ENCODE data around the gene CCM2L.
A peak's percentile ranks its signal among the peaks of the same experiment; 100 is the strongest.

CCM2L gene

DNA sequence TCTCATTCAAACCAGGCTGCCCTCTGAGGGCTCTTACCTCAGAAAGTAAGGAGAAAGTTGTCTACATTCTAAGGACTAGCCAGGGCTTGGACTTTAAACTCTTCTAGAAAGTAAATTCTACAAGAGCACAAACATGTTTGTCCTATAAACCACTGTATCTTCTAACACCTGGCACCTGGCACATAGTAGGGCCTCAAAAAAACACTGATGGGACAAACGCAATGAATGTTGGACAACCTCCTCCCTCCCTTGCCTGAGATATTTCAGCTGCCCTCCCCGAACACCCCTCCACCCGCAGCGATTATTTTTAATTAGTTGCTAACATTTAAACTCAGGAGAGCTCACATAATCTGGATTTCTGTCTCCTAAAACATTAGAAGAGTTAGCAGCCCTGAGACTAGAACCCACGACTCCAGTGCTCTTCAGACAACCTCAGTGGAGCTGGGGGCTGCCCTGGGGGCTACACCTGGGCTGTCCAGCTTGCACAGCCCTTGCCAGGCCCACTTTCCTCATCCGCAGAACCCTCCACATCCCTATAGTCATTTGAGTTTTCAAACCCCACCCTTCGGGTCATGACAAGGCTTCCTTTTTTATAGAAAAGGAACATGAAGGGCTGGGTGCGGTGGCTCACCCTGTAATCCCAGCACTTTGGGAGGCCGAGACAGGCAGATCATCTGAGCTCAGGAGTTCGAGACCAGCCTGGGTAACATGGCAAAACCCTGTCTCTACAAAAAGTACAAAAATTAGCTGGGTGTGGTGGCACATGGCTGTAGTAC lies 46.7 kb downstream of the CCM2L start:
- no peaks in the 10 kb centered on the region for H3K36me3 ChIP-seq (ENCODE audit: control insufficient read depth, insufficient read depth, low read length)
- no peak overlapping the region for H3K4me2 ChIP-seq (ENCODE audit: low read length)
- no peak overlapping the region for H3K9ac ChIP-seq
- no peak overlapping the region for H3K27ac ChIP-seq
- no peak overlapping the region for H3K4me3 ChIP-seq (ENCODE audit: low read depth, low read length)
- no peaks in the 10 kb centered on the region for H3K79me2 ChIP-seq
- H3K9me3 ChIP-seq (ENCODE audit: control insufficient read depth, low read length): no peaks in the 10 kb centered on the region
- no peaks in the 10 kb centered on the region for H3K4me1 ChIP-seq
- H2AFZ ChIP-seq: no peak overlapping the region
- peaks cover 9% of the 10 kb centered on the region for H3K27me3 ChIP-seq (ENCODE audit: control insufficient read depth, insufficient read depth, low read length)
- TF ChIP-seq, protein P1, sequence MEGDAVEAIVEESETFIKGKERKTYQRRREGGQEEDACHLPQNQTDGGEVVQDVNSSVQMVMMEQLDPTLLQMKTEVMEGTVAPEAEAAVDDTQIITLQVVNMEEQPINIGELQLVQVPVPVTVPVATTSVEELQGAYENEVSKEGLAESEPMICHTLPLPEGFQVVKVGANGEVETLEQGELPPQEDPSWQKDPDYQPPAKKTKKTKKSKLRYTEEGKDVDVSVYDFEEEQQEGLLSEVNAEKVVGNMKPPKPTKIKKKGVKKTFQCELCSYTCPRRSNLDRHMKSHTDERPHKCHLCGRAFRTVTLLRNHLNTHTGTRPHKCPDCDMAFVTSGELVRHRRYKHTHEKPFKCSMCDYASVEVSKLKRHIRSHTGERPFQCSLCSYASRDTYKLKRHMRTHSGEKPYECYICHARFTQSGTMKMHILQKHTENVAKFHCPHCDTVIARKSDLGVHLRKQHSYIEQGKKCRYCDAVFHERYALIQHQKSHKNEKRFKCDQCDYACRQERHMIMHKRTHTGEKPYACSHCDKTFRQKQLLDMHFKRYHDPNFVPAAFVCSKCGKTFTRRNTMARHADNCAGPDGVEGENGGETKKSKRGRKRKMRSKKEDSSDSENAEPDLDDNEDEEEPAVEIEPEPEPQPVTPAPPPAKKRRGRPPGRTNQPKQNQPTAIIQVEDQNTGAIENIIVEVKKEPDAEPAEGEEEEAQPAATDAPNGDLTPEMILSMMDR (IDR thresholded peaks at IDR 0.05): no peak

DNA sequence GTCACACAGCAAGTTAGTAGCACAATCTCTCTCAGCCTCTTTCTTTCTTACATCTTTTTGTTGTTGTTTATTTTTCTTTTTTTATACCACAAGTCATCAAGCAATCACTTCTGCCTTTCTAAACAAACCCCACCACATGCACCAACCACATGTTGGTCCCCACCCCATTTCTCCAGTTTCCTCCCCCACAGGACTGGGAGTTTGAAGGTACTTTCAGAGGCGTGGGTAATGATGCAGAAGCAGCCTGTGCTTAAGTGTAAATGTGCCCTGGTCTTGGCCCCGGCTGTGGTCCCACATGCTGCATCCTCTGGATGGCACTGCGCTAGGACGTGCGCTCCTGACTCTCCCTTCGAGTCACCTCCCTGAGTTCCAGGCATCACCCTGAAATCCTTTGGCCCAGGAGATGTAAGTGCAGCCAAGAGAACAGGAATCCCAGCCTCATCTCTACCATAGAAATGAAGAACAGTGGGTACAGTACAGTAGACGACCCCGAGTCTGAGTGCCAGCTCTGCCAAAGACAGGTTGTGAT lies 47.5 kb downstream of the CCM2L start:
- Histone ChIP-seq H3K27me3 (ENCODE audit: control insufficient read depth, insufficient read depth, low read length) (peaks cover 4% of the 10 kb centered on the region), H3K27ac (no peak overlapping the region), H3K4me1 (peaks cover 4% of the 10 kb centered on the region), H3K9me3 (ENCODE audit: control insufficient read depth, low read length) (no peaks in the 10 kb centered on the region), H3K4me3 (ENCODE audit: low read depth, low read length) (no peak overlapping the region), H3K79me2 (no peaks in the 10 kb centered on the region), H3K9ac (no peak overlapping the region), H3K36me3 (ENCODE audit: control insufficient read depth, insufficient read depth, low read length) (no peaks in the 10 kb centered on the region), H2AFZ (no peak overlapping the region), H3K4me2 (ENCODE audit: low read length) (no peak overlapping the region)
- TF ChIP-seq, protein P1 (IDR thresholded peaks at IDR 0.05): no peak

DNA sequence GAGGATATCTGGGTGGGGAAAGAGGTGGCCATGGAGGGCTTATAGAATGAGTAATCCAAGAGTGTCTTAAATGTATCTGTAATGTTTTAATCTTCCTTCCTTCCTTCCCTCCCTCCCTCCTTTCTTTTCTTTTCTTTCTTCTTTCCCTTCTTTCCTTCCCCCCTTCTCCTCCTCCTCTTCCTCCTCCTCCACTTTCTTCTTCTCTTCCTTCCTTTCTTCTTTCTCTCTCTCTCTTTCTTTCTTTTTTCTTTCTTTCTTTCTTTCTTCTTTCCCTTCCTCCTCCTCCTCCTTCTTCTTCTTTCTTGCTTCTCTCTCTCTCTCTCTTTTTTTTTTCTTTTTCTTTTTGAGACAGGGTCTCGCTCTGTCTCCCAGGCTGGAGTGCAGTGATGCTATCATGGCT lies 49.0 kb downstream of the CCM2L start:
- TF ChIP-seq, protein P1 (IDR thresholded peaks at IDR 0.05): no peak
- H3K9me3 ChIP-seq (ENCODE audit: control insufficient read depth, low read length): no peaks in the 10 kb centered on the region
- no peaks in the 10 kb centered on the region for H3K79me2 ChIP-seq
- H3K4me3 ChIP-seq (ENCODE audit: low read depth, low read length): no peak overlapping the region
- H3K27me3 ChIP-seq (ENCODE audit: control insufficient read depth, insufficient read depth, low read length): no peaks in the 10 kb centered on the region
- H3K9ac ChIP-seq: no peak overlapping the region
- H2AFZ ChIP-seq: no peak overlapping the region
- no peak overlapping the region for H3K4me2 ChIP-seq (ENCODE audit: low read length)
- H3K27ac ChIP-seq: no peak overlapping the region
- no peaks in the 10 kb centered on the region for H3K36me3 ChIP-seq (ENCODE audit: control insufficient read depth, insufficient read depth, low read length)
- peaks cover 12% of the 10 kb centered on the region for H3K4me1 ChIP-seq

DNA sequence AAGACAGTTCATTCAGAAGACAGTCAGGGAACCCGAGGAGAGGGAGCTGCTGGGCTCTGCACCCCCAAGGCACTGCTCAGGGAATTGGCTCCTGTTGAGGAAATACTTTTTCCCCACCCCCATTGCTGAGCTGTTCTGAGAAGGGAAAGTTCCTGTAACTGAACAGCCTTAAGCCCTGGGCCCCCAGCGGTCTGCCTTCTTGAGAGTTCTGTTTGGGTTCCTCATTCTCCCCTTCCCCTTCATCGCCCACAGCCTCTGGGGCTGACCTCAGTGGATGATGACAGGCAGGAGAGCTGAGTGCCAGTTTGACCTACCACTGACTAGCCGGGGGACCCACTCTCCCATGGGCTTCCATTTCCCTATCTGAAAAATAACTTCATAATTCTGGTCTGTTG lies 52.5 kb downstream of the CCM2L start:
- Histone ChIP-seq H3K27ac (peak overlapping the region; percentile 45), H3K36me3 (ENCODE audit: control insufficient read depth, insufficient read depth, low read length) (no peaks in the 10 kb centered on the region), H3K4me3 (ENCODE audit: low read depth, low read length) (no peak overlapping the region), H3K9me3 (ENCODE audit: control insufficient read depth, low read length) (no peaks in the 10 kb centered on the region), H3K79me2 (no peaks in the 10 kb centered on the region), H3K4me1 (peaks cover 29% of the 10 kb centered on the region), H3K9ac (no peak overlapping the region), H3K4me2 (ENCODE audit: low read length) (no peak overlapping the region), H2AFZ (peak overlapping the region; percentile 73), H3K27me3 (ENCODE audit: control insufficient read depth, insufficient read depth, low read length) (no peaks in the 10 kb centered on the region)
- TF ChIP-seq, protein P1 (IDR thresholded peaks at IDR 0.05): no peak

DNA sequence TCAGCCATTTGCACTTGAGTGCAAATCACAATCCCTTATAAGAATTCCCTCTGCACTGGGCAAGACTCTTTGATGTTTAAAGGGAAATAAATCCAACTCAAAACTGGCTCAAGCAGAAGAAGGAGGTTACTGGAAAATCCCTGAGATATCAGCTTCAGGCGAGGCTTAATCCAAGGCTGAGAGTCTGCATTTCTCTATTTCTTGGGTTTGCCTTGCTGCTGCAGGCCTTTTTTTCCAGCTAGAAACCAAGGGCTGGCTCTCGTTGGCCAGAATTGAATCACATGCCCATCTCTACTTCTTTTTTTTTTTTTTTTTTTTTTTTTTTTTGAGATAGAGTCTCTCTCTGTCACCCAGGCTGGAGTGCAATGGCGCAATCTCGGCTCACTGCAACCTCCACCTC lies 53.5 kb downstream of the CCM2L start:
- H3K27ac ChIP-seq: peak overlapping the region; percentile 53
- TF ChIP-seq, protein P1 (IDR thresholded peaks at IDR 0.05): no peak

More for the DNA sequence above, 53.5 kb downstream of the CCM2L start:
- H2AFZ ChIP-seq: peak overlapping the region; percentile 72
- H3K79me2 ChIP-seq: no peaks in the 10 kb centered on the region
- H3K4me2 ChIP-seq (ENCODE audit: low read length): no peak overlapping the region
- H3K9ac ChIP-seq: no peak overlapping the region
- H3K9me3 ChIP-seq (ENCODE audit: control insufficient read depth, low read length): no peaks in the 10 kb centered on the region
- H3K4me1 ChIP-seq: peaks cover 29% of the 10 kb centered on the region
- no peak overlapping the region for H3K4me3 ChIP-seq (ENCODE audit: low read depth, low read length)
- no peaks in the 10 kb centered on the region for H3K36me3 ChIP-seq (ENCODE audit: control insufficient read depth, insufficient read depth, low read length)
- H3K27me3 ChIP-seq (ENCODE audit: control insufficient read depth, insufficient read depth, low read length): no peaks in the 10 kb centered on the region

Measured in parathyroid adenoma (tissue), 2 donors.